Astrocyte (in vitro differentiated cells and primary cell): ENCODE data around the gene RNU5D-1.

Experiments used
- CTCF ChIP-seq: IDR thresholded peaks from 2 replicates; pipeline ENCODE4 v1.5.1; 2011; ENCODE audit warnings: low read depth, mild to moderate bottlenecking, inconsistent platforms, low read length, moderate library complexity; ENCODE audit not compliant: insufficient read depth
- EZH2 ChIP-seq: IDR thresholded peaks from 2 replicates; pipeline ENCODE4 v1.6.1; 2012; ENCODE audit warnings: mild to moderate bottlenecking, low read length, inconsistent platforms; ENCODE audit not compliant: insufficient read depth

DNA sequence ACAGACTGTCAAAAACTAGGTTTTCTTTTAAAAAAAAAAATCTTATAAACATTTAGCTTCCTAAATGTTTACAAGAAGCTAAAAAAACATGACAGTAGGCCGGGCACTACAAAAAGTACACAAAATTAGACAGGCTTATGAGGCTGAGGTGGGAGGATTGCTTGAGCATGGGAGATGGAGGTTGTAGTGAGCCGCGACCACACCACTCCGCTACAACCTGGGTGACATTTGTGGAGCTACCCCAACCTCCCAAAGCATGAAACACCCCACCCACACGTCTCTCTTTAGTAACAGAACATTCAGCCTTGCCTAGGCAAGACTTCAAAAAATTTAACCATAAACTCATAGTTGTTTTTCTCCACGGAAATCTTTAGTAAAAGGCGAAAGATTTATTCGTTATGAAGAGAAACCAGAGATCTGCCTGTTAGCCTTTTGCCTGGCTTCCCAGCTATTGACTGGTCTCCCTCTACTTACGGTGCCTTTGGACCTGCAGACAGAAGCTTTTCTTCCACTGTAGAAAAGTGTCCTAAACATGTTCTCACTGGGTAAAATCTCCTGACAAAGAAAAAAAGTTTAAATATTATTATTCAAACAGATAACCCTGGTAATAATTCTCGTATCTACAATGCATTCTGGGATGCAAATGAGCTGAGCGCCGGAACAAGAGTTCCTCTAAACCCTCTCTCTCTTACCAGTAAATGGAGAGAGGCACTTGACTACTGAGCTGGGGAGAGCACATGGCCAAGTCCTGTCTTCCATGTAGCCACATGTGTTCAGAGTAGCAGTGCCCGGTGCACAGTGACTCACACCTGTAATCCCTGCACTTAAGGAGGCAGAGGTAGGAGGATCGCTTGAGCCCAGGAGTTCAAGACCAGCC is 9.2 kb downstream of the RNU5D-1 start:
- TF ChIP-seq CTCF, result no peak
- TF ChIP-seq EZH2, result no peak
